Esophagus squamous epithelium (tissue), 5 donors: Measurements from ENCODE around the gene MSH4. TPM values are rescaled to one million over a fixed set of nuclear protein-coding genes. Genes with fewer than 3 reads are reported as not detected.
A peak's percentile ranks its signal among the peaks of the same experiment; 100 is the strongest.
"Not testable (repeated sequence)": the region's sequence is repeated elsewhere in the genome, so short reads cannot be mapped to it uniquely, and the experiment has no call there.

Experiments used
- DNase-seq: peaks from one replicate; lab custom pipeline; 2025; lab: John Stamatoyannopoulos, UW
- H3K27ac ChIP-seq, 4 donors: fragments of 200-600 bp; sonication (generic); one replicate each; pipeline ENCODE4 v1.5.1; 2016 to 2019; ENCODE audit warnings: mild to moderate bottlenecking in 1 of 4
- H3K27me3 ChIP-seq, 4 donors: fragments of 200-600 bp; sonication (generic); 1 replicate in 3 of 4; 2 replicates in 1 of 4; pipeline versions ENCODE4 v1.5.1 to v1.6.0; 2017 to 2021; ENCODE audit warnings: antibody characterized with exemption in 1 of 4
- H3K36me3 ChIP-seq, 3 donors: fragments of 200-600 bp; sonication (generic); one replicate each; pipeline ENCODE4 v1.5.1; 2016 to 2019
- H3K4me1 ChIP-seq, 3 donors: fragments of 200-600 bp; sonication (generic); one replicate each; pipeline ENCODE4 v1.5.1; 2017 to 2019
- H3K4me3 ChIP-seq, 4 donors: fragments of 200-600 bp; sonication (generic); 1 replicate in 3 of 4; 2 replicates in 1 of 4; pipeline ENCODE4 v1.5.1; 2016 to 2019; ENCODE audit warnings: mild to moderate bottlenecking in 2 of 4, moderate library complexity in 1 of 4
- H3K9me3 ChIP-seq, 3 donors: fragments of 200-600 bp; sonication (generic); one replicate each; pipeline ENCODE4 v1.5.1; 2016 to 2019
- POLR2A ChIP-seq, 4 donors: fragments of 450-650 bp; IDR thresholded peaks; one replicate each; pipeline ENCODE4 v1.6.1; 2017; ENCODE audit warnings: antibody characterized with exemption in 4 of 4, mild to moderate bottlenecking in 4 of 4, moderate library complexity in 3 of 4
- WGBS, 2 donors: methylation state at CpG; one replicate each; pipeline ENCODE4 v1.1.5; 2018; 5-methylcytosine and 5-hydroxymethylcytosine counted together
- intact Hi-C: fragments of 100-400 bp; cut with DNase I; formaldehyde crosslinking; loops from one replicate; pipeline ENCODE4 v1.15.0; 2022
- total RNA-seq, 4 donors: library from RNA; depleted of rRNA; stranded (reverse); fragments of >200 nt; gene quantifications; one replicate each; pipeline ENCODE4 v1.1.0, GENCODE V29; 2016
- TF ChIP-seq, protein P1 (sequence below), 6 experiments: fragments of 450-650 bp in 4 of 6; fragments of 200-600 bp in 2 of 6; sonication (generic) in 2 of 6; IDR thresholded peaks; one replicate each; pipeline ENCODE4 v1.5.1; 2016 to 2019; ENCODE audit warnings: antibody characterized with exemption in 6 of 6, mild to moderate bottlenecking in 4 of 6, moderate library complexity in 4 of 6
- donor health status: DM: yes; HTN: yes; CAD: no.

The MSH4 gene
- total RNA-seq, 4 donors from 2014 or later, result 0.35 to 0.38 TPM; not detected in 2

DNA sequence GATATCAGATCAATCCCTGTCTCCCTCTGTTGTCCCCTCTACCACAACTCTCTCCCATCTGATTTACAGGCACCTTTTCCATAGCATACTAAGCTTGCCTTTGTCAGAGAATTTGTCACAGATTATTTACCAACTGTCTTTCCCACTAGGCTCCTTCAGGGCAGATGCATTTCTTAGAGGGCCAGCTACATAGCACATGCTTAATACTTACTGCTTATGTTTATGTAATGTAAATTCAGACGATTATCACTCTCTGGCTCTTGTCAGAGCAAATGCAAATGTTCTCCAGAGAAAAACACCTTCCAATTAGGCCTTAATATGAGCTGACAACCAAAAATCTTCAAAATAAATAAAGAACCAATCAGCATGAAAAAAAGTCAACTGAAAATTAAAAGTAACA, 25.9 kb upstream of the MSH4 start:
- no peak for DNase-seq
- Histone ChIP-seq H3K4me1 (no peaks in the 10 kb centered on the region), H3K27ac (no peak overlapping the region), H3K4me3 (no peak overlapping the region), H3K9me3 (no peaks in the 10 kb centered on the region), H3K36me3 (no peaks in the 10 kb centered on the region), H3K27me3 (no peaks in the 10 kb centered on the region)
- intact Hi-C loops, result no loop called here
- WGBS, 2 donors, result 45 to 67% methylated on average over 1 of the region's 1 CpG
- TF ChIP-seq POLR2A (IDR thresholded peaks at IDR 0.05), result no peak
- TF ChIP-seq, protein P1, sequence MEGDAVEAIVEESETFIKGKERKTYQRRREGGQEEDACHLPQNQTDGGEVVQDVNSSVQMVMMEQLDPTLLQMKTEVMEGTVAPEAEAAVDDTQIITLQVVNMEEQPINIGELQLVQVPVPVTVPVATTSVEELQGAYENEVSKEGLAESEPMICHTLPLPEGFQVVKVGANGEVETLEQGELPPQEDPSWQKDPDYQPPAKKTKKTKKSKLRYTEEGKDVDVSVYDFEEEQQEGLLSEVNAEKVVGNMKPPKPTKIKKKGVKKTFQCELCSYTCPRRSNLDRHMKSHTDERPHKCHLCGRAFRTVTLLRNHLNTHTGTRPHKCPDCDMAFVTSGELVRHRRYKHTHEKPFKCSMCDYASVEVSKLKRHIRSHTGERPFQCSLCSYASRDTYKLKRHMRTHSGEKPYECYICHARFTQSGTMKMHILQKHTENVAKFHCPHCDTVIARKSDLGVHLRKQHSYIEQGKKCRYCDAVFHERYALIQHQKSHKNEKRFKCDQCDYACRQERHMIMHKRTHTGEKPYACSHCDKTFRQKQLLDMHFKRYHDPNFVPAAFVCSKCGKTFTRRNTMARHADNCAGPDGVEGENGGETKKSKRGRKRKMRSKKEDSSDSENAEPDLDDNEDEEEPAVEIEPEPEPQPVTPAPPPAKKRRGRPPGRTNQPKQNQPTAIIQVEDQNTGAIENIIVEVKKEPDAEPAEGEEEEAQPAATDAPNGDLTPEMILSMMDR (IDR thresholded peaks at IDR 0.05), result no peak

DNA sequence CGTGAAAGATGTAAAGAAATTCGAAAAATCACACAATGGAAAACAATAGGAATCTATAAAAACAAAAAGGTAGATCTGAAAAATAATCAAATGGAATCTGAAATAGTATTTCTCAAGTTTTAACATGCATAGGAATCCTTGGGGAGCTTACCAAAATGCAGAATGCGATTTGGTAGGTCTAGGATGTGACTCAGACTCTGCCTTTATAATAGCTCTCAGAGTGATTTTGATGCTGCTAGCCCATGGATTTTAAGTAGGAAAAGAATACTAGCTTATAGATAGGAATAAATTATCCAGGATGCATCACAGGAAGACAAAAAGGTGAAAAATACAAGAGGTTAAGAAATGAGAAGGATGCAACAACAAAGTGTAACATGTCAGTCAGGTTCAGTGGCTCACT, 24.7 kb upstream of the MSH4 start:
- TF ChIP-seq POLR2A (IDR thresholded peaks at IDR 0.05), result no peak
- TF ChIP-seq, protein P1 (IDR thresholded peaks at IDR 0.05), result no peak
- H3K9me3 ChIP-seq, result no peaks in the 10 kb centered on the region
- H3K36me3 ChIP-seq, result no peaks in the 10 kb centered on the region
- intact Hi-C loops, result no loop called here
- H3K27me3 ChIP-seq, result no peaks in the 10 kb centered on the region
- no peak overlapping the region for H3K4me3 ChIP-seq
- no peaks in the 10 kb centered on the region for H3K4me1 ChIP-seq
- no peak for DNase-seq
- WGBS, 2 donors, result 41 to 54% methylated on average over 3 of the region's 3 CpGs
- H3K27ac ChIP-seq, result no peak overlapping the region

DNA sequence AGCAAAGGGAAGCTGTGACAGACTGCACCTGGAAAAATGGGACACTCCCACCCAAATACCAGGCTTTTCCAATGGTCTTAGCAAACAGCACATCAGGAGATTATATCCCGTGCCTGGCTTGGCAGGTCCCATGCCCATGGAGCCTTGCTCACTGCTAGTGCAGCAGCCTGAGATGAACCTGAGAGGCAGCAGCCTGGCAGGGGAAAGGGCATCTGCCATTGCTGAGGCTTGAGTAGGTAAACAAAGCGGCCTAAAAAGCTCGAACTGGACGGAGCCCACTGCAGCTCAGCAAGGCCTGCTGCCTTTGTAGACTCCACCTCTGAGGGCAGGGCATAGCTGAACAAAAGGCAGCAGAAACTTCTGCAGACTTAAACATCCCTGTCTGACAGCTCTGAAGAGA, 18.9 kb upstream of the MSH4 start:
- H3K27me3 ChIP-seq, H3K4me1 ChIP-seq, DNase-seq, intact Hi-C loops, H3K4me3 ChIP-seq, H3K9me3 ChIP-seq, H3K27ac ChIP-seq, H3K36me3 ChIP-seq: not testable (repeated sequence)
- WGBS, 2 donors, result 40 to 79% methylated on average over 2 to 4 of the region's 4 CpGs

DNA sequence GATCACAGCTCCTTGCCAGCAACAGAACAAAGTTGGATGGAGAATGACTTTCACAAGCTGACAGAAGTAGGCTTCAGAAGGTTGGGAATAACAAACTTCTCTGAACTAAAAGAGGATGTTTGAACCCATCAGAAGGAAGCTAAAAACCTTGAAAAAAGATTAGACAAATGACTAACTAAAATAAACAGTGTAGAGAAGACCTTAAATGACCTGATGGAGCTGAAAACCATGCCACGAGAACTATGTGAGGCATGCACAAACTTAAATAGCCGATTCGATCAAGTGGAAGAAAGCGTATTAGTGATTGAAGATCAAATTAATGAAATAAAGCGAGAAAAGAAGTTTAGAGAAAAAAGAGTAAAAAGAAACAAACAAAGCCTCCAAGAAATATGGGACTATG, 18.0 kb upstream of the MSH4 start:
- intact Hi-C loops, H3K4me3 ChIP-seq, H3K36me3 ChIP-seq, H3K27ac ChIP-seq, H3K9me3 ChIP-seq, H3K4me1 ChIP-seq, DNase-seq, H3K27me3 ChIP-seq: not testable (repeated sequence)
- WGBS, 2 donors, result 82 to 88% methylated on average over 5 of the region's 5 CpGs

DNA sequence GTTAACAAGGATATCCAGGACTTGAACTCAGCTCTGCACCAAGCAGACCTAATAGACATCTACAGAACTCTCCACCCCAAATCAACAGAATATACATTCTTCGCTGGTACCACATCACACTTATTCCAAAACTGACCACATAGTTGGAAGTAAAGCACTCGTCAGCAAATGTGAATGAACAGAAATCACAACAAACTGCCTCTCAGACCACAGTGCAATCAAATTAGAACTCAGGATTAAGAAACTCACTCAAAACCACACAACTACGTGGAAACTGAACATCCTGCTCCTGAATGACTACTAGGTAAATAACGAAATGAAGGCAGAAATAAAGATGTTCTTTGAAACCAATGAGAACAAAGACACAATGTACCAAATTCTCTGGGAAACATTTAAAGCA, 16.5 kb upstream of the MSH4 start:
- H3K27ac ChIP-seq, intact Hi-C loops, H3K4me3 ChIP-seq, H3K4me1 ChIP-seq, H3K27me3 ChIP-seq, DNase-seq, H3K36me3 ChIP-seq, H3K9me3 ChIP-seq: not testable (repeated sequence)
- WGBS, 2 donors, result 67 to 86% methylated on average over 4 of the region's 4 CpGs

DNA sequence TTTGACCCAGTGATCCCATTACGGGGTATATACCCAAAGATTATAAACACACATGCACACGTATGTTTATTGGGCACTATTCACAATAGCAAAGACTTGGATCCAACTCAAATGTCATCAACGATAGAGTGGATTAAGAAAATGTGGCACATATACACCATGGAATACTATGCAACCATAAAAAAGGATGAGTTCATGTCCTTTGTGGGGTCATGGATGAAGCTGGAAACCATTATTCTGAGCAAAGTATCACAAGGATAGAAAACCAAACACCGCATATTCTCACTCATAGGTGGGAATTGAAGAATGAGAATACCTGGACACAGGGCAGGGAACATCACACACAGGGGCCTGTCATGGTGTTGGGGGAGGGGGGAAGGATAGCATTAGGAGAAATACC, 12.8 kb upstream of the MSH4 start:
- H3K9me3 ChIP-seq, H3K36me3 ChIP-seq, DNase-seq, intact Hi-C loops, H3K27ac ChIP-seq, H3K4me3 ChIP-seq, H3K27me3 ChIP-seq: not testable (repeated sequence)
- H3K4me1 ChIP-seq, result peaks cover 0 to 30% (median 21%) of the 10 kb centered on the region in 3 donors
- 89 to 96% methylated on average over 4 of the region's 4 CpGs for WGBS, 2 donors

DNA sequence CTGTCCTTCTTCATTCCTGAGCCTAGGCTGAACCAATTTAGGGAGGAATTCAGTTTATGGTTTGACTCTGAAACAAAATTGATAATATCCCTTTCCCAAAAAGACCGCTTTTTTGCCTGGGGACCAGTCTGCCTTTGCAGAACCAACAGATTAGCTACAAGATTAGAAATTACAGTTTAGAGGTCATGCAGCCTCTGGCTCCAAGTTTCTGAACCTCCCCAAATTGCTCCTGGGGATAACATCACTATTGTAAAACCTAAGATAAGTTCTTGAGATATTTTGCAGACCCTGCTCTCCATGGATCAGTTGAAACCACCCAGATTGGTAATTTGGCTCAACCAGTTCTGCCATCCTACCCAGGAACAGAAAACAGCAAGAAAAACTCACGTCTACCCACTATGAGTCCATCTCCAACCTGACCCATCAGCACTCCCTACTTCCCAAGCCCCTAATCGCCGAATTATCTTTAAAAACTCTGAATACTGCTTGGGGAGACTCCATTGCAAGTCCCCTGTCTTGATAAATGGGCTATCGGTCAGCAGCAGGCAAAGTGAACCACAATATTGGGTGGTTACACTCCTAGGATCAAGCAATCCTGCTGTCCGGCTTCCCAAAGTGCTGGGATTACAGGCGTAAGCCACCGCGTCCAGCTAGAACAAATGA, 11.2 kb upstream of the MSH4 start:
- peak overlapping the region; percentile 80 to 92 (median 90) for H3K27ac ChIP-seq
- intact Hi-C loops, result no loop called here
- H3K36me3 ChIP-seq, result peaks cover 0 to 18% (median 0%) of the 10 kb centered on the region in 3 donors
- WGBS, 2 donors, result 11 to 13% methylated on average over 9 of the region's 9 CpGs
- H3K4me3 ChIP-seq, result peak overlapping the region; percentile 66 to 85 (median 78)
- H3K27me3 ChIP-seq, result no peaks in the 10 kb centered on the region
- no peak for TF ChIP-seq POLR2A (IDR thresholded peaks at IDR 0.05)
- TF ChIP-seq, protein P1 (IDR thresholded peaks at IDR 0.05), result no peak
- H3K4me1 ChIP-seq, result peaks cover 9 to 46% (median 32%) of the 10 kb centered on the region in 3 donors
- no peak for DNase-seq
- no peaks in the 10 kb centered on the region for H3K9me3 ChIP-seq
